ENCODE results near the gene MRAP.
"Not testable (repeated sequence)": the region's sequence is repeated elsewhere in the genome, so short reads cannot be mapped to it uniquely, and the experiment has no call there.

The MRAP gene

GRCh38 chr21:32298658-32299081 lies at the start of gene MRAP:
Gene MRAP (plus strand): TSS chr21:32298855. CDS start chr21:32298972, 117 bp downstream.
- no peak for DNase-seq

- DNase-seq: no peak
Measured at GRCh38 chr21:32249511-32250280, 49.0 kb upstream of the MRAP start.

GRCh38 chr21:32252136-32252535 lies 46.5 kb upstream of the MRAP start:
- DNase-seq: no peak

- no peak for DNase-seq
Measured at GRCh38 chr21:32253215-32253641, 45.4 kb upstream of the MRAP start.

GRCh38 chr21:32256251-32256650 lies 42.4 kb upstream of the MRAP start:
- DNase-seq: peak in 1 of 56 donors; percentile 2

- peak in 50 of 56 donors; percentile 3 to 78 (median 33) for DNase-seq
Measured at GRCh38 chr21:32256873-32257620, 41.6 kb upstream of the MRAP start.

GRCh38 chr21:32257962-32258785 lies 40.5 kb upstream of the MRAP start:
- DNase-seq: peak in 54 of 56 donors; percentile 5 to 85 (median 48)

- DNase-seq: peak in 1 of 56 donors; percentile 38
Measured at GRCh38 chr21:32258786-32259048, 39.9 kb upstream of the MRAP start.

- DNase-seq: no peak
Measured at GRCh38 chr21:32260130-32260529, 38.5 kb upstream of the MRAP start.

- DNase-seq: no peak
Measured at GRCh38 chr21:32261929-32262328, 36.7 kb upstream of the MRAP start.

GRCh38 chr21:32265321-32265720 lies 33.3 kb upstream of the MRAP start:
- DNase-seq: not testable (repeated sequence)

GRCh38 chr21:32270748-32271147 lies 27.9 kb upstream of the MRAP start:
- no peak for DNase-seq

GRCh38 chr21:32276671-32277070 lies 22.0 kb upstream of the MRAP start:
- DNase-seq: no peak

GRCh38 chr21:32278103-32278502 lies 20.6 kb upstream of the MRAP start:
- no peak for DNase-seq

GRCh38 chr21:32278518-32279376 lies 19.9 kb upstream of the MRAP start, which contains the start of gene MIS18A:
Gene MIS18A (minus strand): TSS chr21:32279049. CDS start chr21:32279014, 35 bp downstream.
- peak; percentile 51 to 96 (median 88) for DNase-seq

GRCh38 chr21:32279377-32279680 lies 19.3 kb upstream of the MRAP start:
- DNase-seq: peak in 1 of 56 donors; percentile 37

GRCh38 chr21:32281531-32281930 lies 17.1 kb upstream of the MRAP start:
- DNase-seq: no peak

GRCh38 chr21:32282992-32283391 lies 15.7 kb upstream of the MRAP start:
- DNase-seq: no peak

- no peak for DNase-seq
Measured at GRCh38 chr21:32285476-32285875, 13.2 kb upstream of the MRAP start.

GRCh38 chr21:32297449-32297848 lies 1.2 kb upstream of the MRAP start:
- no peak for DNase-seq

- no peak for DNase-seq
Measured at GRCh38 chr21:32298148-32298559, 501 bp upstream of the MRAP start.
